Head of caudate nucleus (tissue), 42 donors: ENCODE results near the gene SON.
"Not testable (repeated sequence)": the region's sequence is repeated elsewhere in the genome, so short reads cannot be mapped to it uniquely, and the experiment has no call there.

Experiments
- DNase-seq, 42 donors: peaks; one replicate each; pipeline versions ENCODE4 v3.0.0 to v3.0.0-alpha.2; 2020 to 2021; ENCODE audit warnings: mixed read lengths in 7 of 42
- intact Hi-C: fragments of 100-400 bp; cut with DNase I; formaldehyde crosslinking; loops from one replicate; pipeline ENCODE4 v1.15.0; 2022

SON gene

GRCh38 chr21:33611006-33611744 lies 68.3 kb downstream of the SON start:
- intact Hi-C loops = no loop called here
- no peak for DNase-seq

- intact Hi-C loops, DNase-seq: not testable (repeated sequence)
These were observed 74.7 kb downstream of the SON start for GRCh38 chr21:33617565-33617964.

GRCh38 chr21:33618407-33618806 lies 75.6 kb downstream of the SON start:
- intact Hi-C loops = no loop called here

GRCh38 chr21:33619726-33620125 lies 76.9 kb downstream of the SON start:
- no peak for DNase-seq
- intact Hi-C loops = no loop called here

More at GRCh38 chr21:33618407-33618806, 75.6 kb downstream of the SON start:
- no peak for DNase-seq

GRCh38 chr21:33622253-33622652 lies 79.4 kb downstream of the SON start:
- DNase-seq = no peak
- intact Hi-C loops = no loop called here

GRCh38 chr21:33626151-33626550 lies 83.3 kb downstream of the SON start:
- DNase-seq, intact Hi-C loops: not testable (repeated sequence)
